ENCODE results near the gene ST6GAL2. TPM values are rescaled to one million over a fixed set of nuclear protein-coding genes. Genes with fewer than 3 reads are reported as not detected.

Gene ST6GAL2
- total RNA-seq, 1 donor from 2014 or later = 0.45 TPM

GRCh38 chr2:106831241-106831640 is 54.7 kb downstream of the ST6GAL2 start:
- no peak for DNase-seq (ENCODE audit: low spot score)

- DNase-seq (ENCODE audit: low spot score) = no peak
These were observed 55.8 kb downstream of the ST6GAL2 start for GRCh38 chr2:106830191-106830590.

GRCh38 chr2:106828119-106828518 is 57.8 kb downstream of the ST6GAL2 start:
- DNase-seq (ENCODE audit: low spot score) = no peak

GRCh38 chr2:106827158-106827557 is 58.8 kb downstream of the ST6GAL2 start:
- no peak for DNase-seq (ENCODE audit: low spot score)

- DNase-seq (ENCODE audit: low spot score) = no peak
These were observed 60.8 kb downstream of the ST6GAL2 start for GRCh38 chr2:106825161-106825560.

- no peak for DNase-seq (ENCODE audit: low spot score)
These were observed 69.0 kb downstream of the ST6GAL2 start for GRCh38 chr2:106816974-106817373.

- no peak for DNase-seq (ENCODE audit: low spot score)
These were observed 73.1 kb downstream of the ST6GAL2 start for GRCh38 chr2:106812841-106813240.

GRCh38 chr2:106812383-106812782 is 73.6 kb downstream of the ST6GAL2 start:
- DNase-seq (ENCODE audit: low spot score) = no peak

GRCh38 chr2:106805716-106806115 is 80.3 kb downstream of the ST6GAL2 start:
- no peak for DNase-seq (ENCODE audit: low spot score)

- no peak for DNase-seq (ENCODE audit: low spot score)
These were observed 81.8 kb downstream of the ST6GAL2 start for GRCh38 chr2:106804161-106804560.

GRCh38 chr2:106800976-106801655 is 84.9 kb downstream of the ST6GAL2 start:
- DNase-seq (ENCODE audit: low spot score) = no peak

GRCh38 chr2:106800180-106800579 is 85.8 kb downstream of the ST6GAL2 start:
- DNase-seq (ENCODE audit: low spot score) = no peak

- no peak for DNase-seq (ENCODE audit: low spot score)
These were observed 87.0 kb downstream of the ST6GAL2 start for GRCh38 chr2:106798826-106799552.

- no peak for DNase-seq (ENCODE audit: low spot score)
These were observed 88.5 kb downstream of the ST6GAL2 start for GRCh38 chr2:106797494-106797893.

- DNase-seq (ENCODE audit: low spot score) = no peak
These were observed 93.3 kb downstream of the ST6GAL2 start for GRCh38 chr2:106792671-106793070.

GRCh38 chr2:106789185-106789584 is 96.8 kb downstream of the ST6GAL2 start:
- DNase-seq (ENCODE audit: low spot score) = no peak

GRCh38 chr2:106782681-106783080 is 103.3 kb downstream of the ST6GAL2 start:
- no peak for DNase-seq (ENCODE audit: low spot score)

- DNase-seq (ENCODE audit: low spot score) = no peak
These were observed 104.8 kb downstream of the ST6GAL2 start for GRCh38 chr2:106781196-106781595.

- no peak for DNase-seq (ENCODE audit: low spot score)
These were observed 114.2 kb downstream of the ST6GAL2 start for GRCh38 chr2:106771811-106772210.

- no peak for DNase-seq (ENCODE audit: low spot score)
These were observed 115.0 kb downstream of the ST6GAL2 start for GRCh38 chr2:106770986-106771385.

- DNase-seq (ENCODE audit: low spot score) = no peak
These were observed 121.4 kb downstream of the ST6GAL2 start for GRCh38 chr2:106764614-106765013.

GRCh38 chr2:106759966-106760365 is 126.0 kb downstream of the ST6GAL2 start:
- DNase-seq (ENCODE audit: low spot score) = no peak

Data from mesenteric fat pad (tissue), 1 donor.